Vagina (tissue), 2 donors: ENCODE results near the gene FAF1. TPM values are rescaled to one million over a fixed set of nuclear protein-coding genes. Genes with fewer than 3 reads are reported as not detected.

Experiments
- DNase-seq, 2 donors: peaks; one replicate each; pipeline ENCODE4 v3.0.0-alpha.2; 2017; ENCODE audit errors: extremely low spot score in 2 of 2
- H3K27ac ChIP-seq: fragments of 200-600 bp; sonication (generic); one replicate; pipeline ENCODE4 v1.5.1; 2019
- H3K27me3 ChIP-seq: fragments of 200-600 bp; sonication (generic); one replicate; pipeline ENCODE4 v1.5.1; 2019
- H3K36me3 ChIP-seq, 2 donors: fragments of 200-600 bp; sonication (generic); one replicate each; pipeline ENCODE4 v1.5.1; 2017 to 2019
- H3K4me1 ChIP-seq: fragments of 200-600 bp; sonication (generic); one replicate; pipeline ENCODE4 v1.5.1; 2019
- H3K4me3 ChIP-seq, 2 donors: fragments of 200-600 bp; sonication (generic); 1 replicate in 1 of 2; 2 replicates in 1 of 2; pipeline ENCODE4 v1.5.1; 2016 to 2019
- H3K9me3 ChIP-seq: fragments of 200-600 bp; sonication (generic); one replicate; pipeline ENCODE4 v1.5.1; 2019
- CTCF ChIP-seq, 3 experiments: fragments of 450-650 bp in 2 of 3; fragments of 200-600 bp in 1 of 3; sonication (generic) in 1 of 3; IDR thresholded peaks; one replicate each; pipeline ENCODE4 v1.5.1; 2017 to 2019; ENCODE audit warnings: antibody characterized with exemption in 3 of 3, mild to moderate bottlenecking in 2 of 3, moderate library complexity in 2 of 3
- POLR2A ChIP-seq, 2 donors: fragments of 450-650 bp; IDR thresholded peaks; one replicate each; pipeline ENCODE4 v1.6.1; 2017; ENCODE audit warnings: antibody characterized with exemption in 2 of 2, mild to moderate bottlenecking in 2 of 2, moderate library complexity in 2 of 2
- POLR2AphosphoS5 ChIP-seq, 2 donors: sonication (generic); formaldehyde crosslinking; IDR thresholded peaks; one replicate each; pipeline ENCODE4 v1.9.0; 2017; ENCODE audit warnings: antibody characterized with exemption in 2 of 2, mild to moderate bottlenecking in 2 of 2, low read depth in 1 of 2; ENCODE audit not compliant: insufficient read depth in 1 of 2
- intact Hi-C: fragments of 100-400 bp; cut with DNase I; formaldehyde crosslinking; loops from one replicate; pipeline ENCODE4 v1.15.1; 2023
- total RNA-seq: library from RNA; depleted of rRNA; stranded (reverse); fragments of >200 nt; gene quantifications from one replicate; pipeline ENCODE4 v1.2.3, GENCODE V29; 2016

Gene FAF1
- total RNA-seq, 1 donor from 2014 or later, result 40.0 TPM

- Histone ChIP-seq H3K27me3 (no peaks in the 10 kb centered on the region), H3K36me3 (no peaks in the 10 kb centered on the region), H3K9me3 (no peaks in the 10 kb centered on the region), H3K4me3 (no peak overlapping the region), H3K27ac (no peak overlapping the region), H3K4me1 (peaks cover 8% of the 10 kb centered on the region)
- DNase-seq, result no peak
- TF ChIP-seq POLR2A (IDR thresholded peaks at IDR 0.05) (no peak), POLR2AphosphoS5 (IDR thresholded peaks at IDR 0.05; ENCODE audit: insufficient read depth in 1 of 2, low read depth in 1 of 2) (no peak), CTCF (IDR thresholded peaks at IDR 0.05) (peak; percentile 29 to 43 (median 39))
- intact Hi-C loops, result loop anchor here (10.0 kb wide), 1 partner anchor 265 kb away; no protein-coding TSS in a partner anchor
Observed at GRCh38 chr1:50929376-50929958, 30.6 kb downstream of the FAF1 start.

- no peaks in the 10 kb centered on the region for H3K4me1 ChIP-seq
- no peaks in the 10 kb centered on the region for H3K36me3 ChIP-seq
- no peaks in the 10 kb centered on the region for H3K27me3 ChIP-seq
- H3K4me3 ChIP-seq, result no peak overlapping the region
- TF ChIP-seq POLR2AphosphoS5 (IDR thresholded peaks at IDR 0.05; ENCODE audit: insufficient read depth in 1 of 2, low read depth in 1 of 2) (no peak), CTCF (IDR thresholded peaks at IDR 0.05) (no peak), POLR2A (IDR thresholded peaks at IDR 0.05) (no peak)
- no peak for DNase-seq
- intact Hi-C loops, result loop anchor here (10.0 kb wide), 1 partner anchor 271 kb away; no protein-coding TSS in a partner anchor
- no peaks in the 10 kb centered on the region for H3K9me3 ChIP-seq
- no peak overlapping the region for H3K27ac ChIP-seq
Observed at GRCh38 chr1:50923564-50923963, 36.5 kb downstream of the FAF1 start.

- H3K27ac ChIP-seq, result no peak overlapping the region
- no peaks in the 10 kb centered on the region for H3K9me3 ChIP-seq
- no peak for DNase-seq
- no peak overlapping the region for H3K4me3 ChIP-seq
- H3K4me1 ChIP-seq, result no peaks in the 10 kb centered on the region
- TF ChIP-seq CTCF (IDR thresholded peaks at IDR 0.05) (no peak), POLR2AphosphoS5 (IDR thresholded peaks at IDR 0.05; ENCODE audit: insufficient read depth in 1 of 2, low read depth in 1 of 2) (no peak), POLR2A (IDR thresholded peaks at IDR 0.05) (no peak)
- intact Hi-C loops, result loop anchor here (10.0 kb wide), 1 partner anchor 274 kb away; no protein-coding TSS in a partner anchor
- no peaks in the 10 kb centered on the region for H3K36me3 ChIP-seq
- H3K27me3 ChIP-seq, result no peaks in the 10 kb centered on the region
Observed at GRCh38 chr1:50921029-50921428, 39.0 kb downstream of the FAF1 start.

- Histone ChIP-seq H3K4me1 (no peaks in the 10 kb centered on the region), H3K4me3 (no peak overlapping the region), H3K27me3 (no peaks in the 10 kb centered on the region), H3K36me3 (no peaks in the 10 kb centered on the region), H3K27ac (no peak overlapping the region), H3K9me3 (no peaks in the 10 kb centered on the region)
- DNase-seq, result no peak
- TF ChIP-seq POLR2AphosphoS5 (IDR thresholded peaks at IDR 0.05; ENCODE audit: insufficient read depth in 1 of 2, low read depth in 1 of 2) (no peak), CTCF (IDR thresholded peaks at IDR 0.05) (no peak), POLR2A (IDR thresholded peaks at IDR 0.05) (no peak)
- intact Hi-C loops, result loop anchor here (10.0 kb wide), 1 partner anchor 274 kb away; no protein-coding TSS in a partner anchor
Observed at GRCh38 chr1:50920409-50920808, 39.7 kb downstream of the FAF1 start.
